TTC549 (cell line): ENCODE results near the gene EIF2D.
"Not testable (repeated sequence)": the region's sequence is repeated elsewhere in the genome, so short reads cannot be mapped to it uniquely, and the experiment has no call there.

Experiments used
- FAIRE-seq: peaks from 2 replicates; lab custom pipeline; 2012; peaks lifted over from hg19 to GRCh38; lab: Jason Lieb, UNC

Gene EIF2D, protein sequence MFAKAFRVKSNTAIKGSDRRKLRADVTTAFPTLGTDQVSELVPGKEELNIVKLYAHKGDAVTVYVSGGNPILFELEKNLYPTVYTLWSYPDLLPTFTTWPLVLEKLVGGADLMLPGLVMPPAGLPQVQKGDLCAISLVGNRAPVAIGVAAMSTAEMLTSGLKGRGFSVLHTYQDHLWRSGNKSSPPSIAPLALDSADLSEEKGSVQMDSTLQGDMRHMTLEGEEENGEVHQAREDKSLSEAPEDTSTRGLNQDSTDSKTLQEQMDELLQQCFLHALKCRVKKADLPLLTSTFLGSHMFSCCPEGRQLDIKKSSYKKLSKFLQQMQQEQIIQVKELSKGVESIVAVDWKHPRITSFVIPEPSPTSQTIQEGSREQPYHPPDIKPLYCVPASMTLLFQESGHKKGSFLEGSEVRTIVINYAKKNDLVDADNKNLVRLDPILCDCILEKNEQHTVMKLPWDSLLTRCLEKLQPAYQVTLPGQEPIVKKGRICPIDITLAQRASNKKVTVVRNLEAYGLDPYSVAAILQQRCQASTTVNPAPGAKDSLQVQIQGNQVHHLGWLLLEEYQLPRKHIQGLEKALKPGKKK

GRCh38 chr1:206612129-206612876 is at the start of gene EIF2D:
Gene EIF2D, minus strand, starts transcription at chr1:206612465. Its CDS starts 123 bp downstream, at chr1:206612342.
- FAIRE-seq: peak; percentile 75

DNA sequence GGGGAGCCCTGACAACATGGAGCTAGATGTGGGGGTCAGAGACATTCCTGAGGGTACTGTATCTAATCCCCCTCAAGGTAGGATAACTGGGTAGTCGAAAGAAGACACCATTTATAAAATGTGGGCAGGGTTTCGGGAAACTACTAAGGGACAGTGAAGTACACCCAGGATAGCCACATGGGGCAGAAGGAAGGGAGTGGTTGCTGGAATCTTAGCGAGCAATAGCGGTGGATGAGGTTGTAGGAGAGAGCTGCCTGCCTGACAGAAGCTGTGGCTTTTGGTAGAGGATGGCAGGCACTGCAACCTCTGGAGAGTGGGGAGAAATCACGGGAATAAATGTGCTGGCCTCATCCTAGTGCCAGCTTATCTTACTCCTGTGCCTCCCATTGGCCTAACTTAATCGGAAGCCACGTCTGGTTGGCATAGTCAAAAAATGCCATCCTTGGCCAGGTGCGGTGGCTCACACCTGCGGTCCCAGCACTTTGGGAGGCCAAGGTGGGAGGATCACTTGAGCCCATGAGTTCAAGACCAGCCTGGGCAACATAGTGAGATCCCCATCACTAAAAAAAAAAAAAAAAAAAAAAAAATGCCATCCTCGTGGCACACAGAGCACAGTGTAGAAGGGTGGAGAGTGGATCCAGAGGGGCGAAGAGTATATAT is 49.0 kb upstream of the EIF2D start:
- no peak for FAIRE-seq

DNA sequence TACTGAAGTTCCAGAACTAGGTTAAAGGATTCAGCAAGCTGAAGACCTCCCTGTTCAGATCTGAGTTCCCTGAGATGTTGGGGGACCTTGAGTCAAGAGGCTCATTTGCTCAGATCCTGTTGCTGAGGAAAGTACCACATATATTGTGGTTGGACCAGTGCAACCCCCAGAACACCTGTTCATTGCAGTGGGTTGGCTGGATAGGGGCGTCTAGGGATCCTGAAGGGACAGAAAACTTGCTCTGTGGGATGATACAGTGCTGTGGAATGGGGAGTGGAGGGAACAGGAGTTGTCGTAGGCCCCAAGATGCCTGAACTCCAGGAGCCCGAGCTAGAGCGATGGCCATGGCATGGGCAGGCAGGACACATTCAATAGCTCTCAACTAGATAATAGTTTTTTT is 47.9 kb upstream of the EIF2D start:
- no peak for FAIRE-seq

DNA sequence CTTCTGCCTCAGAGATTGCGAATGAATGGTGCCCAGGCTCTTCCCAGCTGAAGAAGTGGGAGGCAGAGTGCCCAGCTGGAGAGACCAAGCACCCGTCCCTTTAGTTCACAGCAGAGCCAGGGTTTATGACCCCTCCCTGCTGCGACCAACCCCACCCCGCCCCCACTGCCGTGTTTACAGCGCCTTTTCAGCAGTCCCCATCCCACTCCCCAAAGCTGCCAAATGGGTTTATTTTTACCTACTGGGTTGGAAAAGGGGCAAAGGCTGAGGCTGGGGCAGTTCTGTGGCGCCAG is 46.7 kb upstream of the EIF2D start:
- FAIRE-seq: no peak

- no peak for FAIRE-seq
Observed at GRCh38 chr1:206658264-206658980, 46.2 kb upstream of the EIF2D start.

GRCh38 chr1:206657751-206658150 is 45.5 kb upstream of the EIF2D start:
- FAIRE-seq: no peak

GRCh38 chr1:206656936-206657335 is 44.7 kb upstream of the EIF2D start:
- FAIRE-seq: no peak

GRCh38 chr1:206655471-206655882 is 43.2 kb upstream of the EIF2D start:
- no peak for FAIRE-seq

- no peak for FAIRE-seq
Observed at GRCh38 chr1:206654828-206655227, 42.6 kb upstream of the EIF2D start.

- no peak for FAIRE-seq
Observed at GRCh38 chr1:206653715-206654459, 41.6 kb upstream of the EIF2D start.

DNA sequence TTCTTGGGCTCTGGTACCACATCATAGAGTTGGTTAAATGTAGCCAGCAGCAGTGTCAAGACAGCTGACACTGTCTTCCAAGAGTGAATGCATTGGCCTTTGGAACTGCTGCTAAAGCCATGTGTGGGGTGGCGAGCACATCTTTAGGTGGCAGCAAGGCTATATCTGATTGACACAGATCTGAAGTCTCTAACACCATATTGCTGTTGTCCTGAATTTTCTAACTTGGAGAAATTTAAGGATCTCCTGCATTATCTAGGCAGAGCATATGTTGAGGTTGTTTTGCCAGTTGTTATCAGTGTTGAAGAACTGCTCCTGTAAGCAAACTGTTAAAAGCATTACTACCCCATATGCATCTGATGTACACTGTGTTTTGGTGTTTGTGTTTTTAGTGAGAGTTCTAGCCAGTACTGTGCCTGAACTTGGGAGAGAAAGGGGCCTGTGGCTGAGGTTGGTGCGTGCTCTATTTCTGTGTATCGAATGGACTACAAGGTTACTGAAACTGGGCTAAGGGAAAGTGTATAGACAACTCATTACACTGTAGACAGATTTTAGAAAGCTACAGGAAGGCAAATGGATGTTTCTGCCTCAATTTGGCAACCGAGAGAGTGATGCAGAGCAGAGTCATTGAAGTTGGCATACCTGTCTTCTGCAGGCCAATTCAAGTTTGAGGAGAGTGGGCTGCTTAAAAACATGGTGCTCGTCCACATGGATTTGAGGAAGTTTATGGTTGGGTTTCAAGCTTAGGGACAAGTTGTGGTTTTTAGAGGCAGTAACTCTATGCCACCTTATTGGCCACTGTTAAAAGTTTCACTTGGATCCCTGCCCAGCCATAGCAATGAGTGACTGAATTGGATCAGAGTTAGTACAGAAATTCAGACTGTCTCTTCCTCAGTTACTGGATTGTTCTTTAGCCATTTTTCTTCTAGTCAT is 40.0 kb upstream of the EIF2D start:
- no peak for FAIRE-seq

DNA sequence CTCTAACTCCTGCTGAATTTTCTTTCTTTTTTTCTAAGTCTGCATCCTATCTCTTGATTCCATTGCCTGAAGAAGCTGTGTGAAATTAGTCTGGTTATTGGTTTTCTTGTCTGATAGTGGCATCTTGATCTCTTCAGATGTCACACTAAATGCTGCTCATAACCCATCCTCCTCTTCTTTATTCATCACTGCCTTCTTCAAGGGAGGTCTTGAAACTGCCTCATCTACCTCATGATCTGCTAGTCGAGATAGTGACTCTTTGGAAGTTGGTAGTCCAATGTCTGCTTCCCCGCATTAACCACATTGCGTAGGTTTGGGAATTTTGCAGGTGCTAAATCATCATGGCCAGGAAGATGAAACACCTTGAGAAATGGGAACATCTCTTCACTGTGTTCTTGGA is 38.7 kb upstream of the EIF2D start:
- no peak for FAIRE-seq

GRCh38 chr1:206649261-206649921 is 37.1 kb upstream of the EIF2D start:
- FAIRE-seq: no peak

GRCh38 chr1:206647224-206647623 is 35.0 kb upstream of the EIF2D start:
- FAIRE-seq: no peak

GRCh38 chr1:206646504-206646903 is 34.2 kb upstream of the EIF2D start:
- no peak for FAIRE-seq

GRCh38 chr1:206643118-206643698 is 30.9 kb upstream of the EIF2D start:
- no peak for FAIRE-seq

DNA sequence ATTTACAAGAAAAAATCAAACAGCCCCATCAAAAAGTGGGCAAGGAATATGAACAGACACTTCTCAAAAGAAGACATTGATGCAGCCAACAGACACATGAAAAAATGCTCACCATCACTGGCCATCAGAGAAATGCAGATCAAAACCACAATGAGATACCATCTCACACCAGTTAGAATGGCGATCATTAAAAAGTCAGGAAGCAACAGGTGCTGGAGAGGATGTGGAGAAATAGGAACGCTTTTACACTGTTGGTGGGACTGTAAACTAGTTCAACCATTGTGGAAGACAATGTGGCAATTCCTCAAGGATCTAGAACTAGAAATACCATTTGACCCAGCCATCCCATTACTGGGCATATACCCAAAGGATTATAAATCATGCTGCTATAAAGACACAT is 29.8 kb upstream of the EIF2D start:
- not testable (repeated sequence) for FAIRE-seq

GRCh38 chr1:206637605-206638004 is 25.3 kb upstream of the EIF2D start:
- FAIRE-seq: no peak

DNA sequence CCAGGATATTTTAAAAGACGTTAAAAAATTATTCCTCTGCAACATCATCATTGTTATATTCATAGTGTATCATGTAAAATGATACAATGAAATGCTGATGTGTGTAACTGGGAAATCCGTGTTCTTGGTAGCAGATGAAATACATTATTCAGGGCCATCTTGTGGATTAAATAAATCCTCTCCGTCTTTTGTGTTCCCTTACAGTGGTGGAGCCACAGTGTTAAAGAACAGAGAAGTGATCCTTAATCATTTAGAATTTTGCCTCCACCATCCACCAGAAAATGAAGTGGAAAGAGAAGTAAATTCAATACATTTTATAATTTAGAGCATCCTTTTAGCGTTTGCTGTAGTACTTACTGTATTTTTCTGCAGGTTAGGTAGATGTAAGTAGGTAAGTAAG is 24.4 kb upstream of the EIF2D start:
- peak; percentile 68 for FAIRE-seq

GRCh38 chr1:206635978-206636345 is 23.7 kb upstream of the EIF2D start:
- no peak for FAIRE-seq
